ENCODE data around the gene FRAS1. TPM values are rescaled to one million over a fixed set of nuclear protein-coding genes. Genes with fewer than 3 reads are reported as not detected.

The FRAS1 gene
- total RNA-seq, 6 experiments from 2014 or later: 0.12 to 1.5 (median 0.45) TPM

- Histone ChIP-seq H3K27me3 (no peaks in the 10 kb centered on the region), H3K4me1 (no peaks in the 10 kb centered on the region), H3K27ac (no peak overlapping the region), H3K9me3 (no peaks in the 10 kb centered on the region), H3K4me3 (no peak overlapping the region), H3K36me3 (no peaks in the 10 kb centered on the region)
- ATAC-seq (no peak), DNase-seq (no peak)
- WGBS (ENCODE audit: insufficient coverage, low coverage, low lambda C conversion rate, missing lambda C conversion rate): 33% methylated on average over 1 of the region's 1 CpG
- TF ChIP-seq CTCF (IDR thresholded peaks at IDR 0.05) (no peak), POLR2A (IDR thresholded peaks at IDR 0.05) (no peak)
- intact Hi-C loops (cut with DNase I): no loop called here
These were observed 466.9 kb downstream of the FRAS1 start for GRCh38 chr4:78524009-78524408.

GRCh38 chr4:78525559-78525958 is 468.4 kb downstream of the FRAS1 start:
- Histone ChIP-seq H3K4me3 (no peak overlapping the region), H3K36me3 (no peaks in the 10 kb centered on the region), H3K27me3 (no peaks in the 10 kb centered on the region), H3K27ac (no peak overlapping the region), H3K4me1 (no peaks in the 10 kb centered on the region), H3K9me3 (no peaks in the 10 kb centered on the region)
- no peak for ATAC-seq
- TF ChIP-seq CTCF (IDR thresholded peaks at IDR 0.05) (no peak), POLR2A (IDR thresholded peaks at IDR 0.05) (no peak)
- intact Hi-C loops (cut with DNase I): no loop called here
- WGBS (ENCODE audit: insufficient coverage, low coverage, low lambda C conversion rate, missing lambda C conversion rate): 48% methylated on average over 2 of the region's 3 CpGs
- no peak for DNase-seq

GRCh38 chr4:78527103-78527502 is 470.0 kb downstream of the FRAS1 start:
- TF ChIP-seq CTCF (IDR thresholded peaks at IDR 0.05) (no peak), POLR2A (IDR thresholded peaks at IDR 0.05) (no peak)
- no peak overlapping the region for H3K4me3 ChIP-seq
- H3K4me1 ChIP-seq: no peaks in the 10 kb centered on the region
- no peaks in the 10 kb centered on the region for H3K27me3 ChIP-seq
- WGBS (ENCODE audit: insufficient coverage, low coverage, low lambda C conversion rate, missing lambda C conversion rate): 71% methylated on average over 1 of the region's 1 CpG
- ATAC-seq (no peak), DNase-seq (no peak)
- intact Hi-C loops (cut with DNase I): no loop called here
- no peak overlapping the region for H3K27ac ChIP-seq
- H3K9me3 ChIP-seq: no peaks in the 10 kb centered on the region
- H3K36me3 ChIP-seq: no peaks in the 10 kb centered on the region

GRCh38 chr4:78527555-78527954 is 470.4 kb downstream of the FRAS1 start:
- no peaks in the 10 kb centered on the region for H3K36me3 ChIP-seq
- no peak for TF ChIP-seq CTCF (IDR thresholded peaks at IDR 0.05)
- TF ChIP-seq POLR2A (IDR thresholded peaks at IDR 0.05): no peak
- H3K27me3 ChIP-seq: no peaks in the 10 kb centered on the region
- H3K9me3 ChIP-seq: no peaks in the 10 kb centered on the region
- ATAC-seq: no peak
- intact Hi-C loops (cut with DNase I): no loop called here
- DNase-seq: no peak
- no peaks in the 10 kb centered on the region for H3K4me1 ChIP-seq
- no peak overlapping the region for H3K27ac ChIP-seq
- no peak overlapping the region for H3K4me3 ChIP-seq
- WGBS (ENCODE audit: insufficient coverage, low coverage, low lambda C conversion rate, missing lambda C conversion rate): 56% methylated on average over 4 of the region's 4 CpGs

GRCh38 chr4:78528327-78528726 is 471.2 kb downstream of the FRAS1 start:
- intact Hi-C loops (cut with DNase I): no loop called here
- H3K27ac ChIP-seq: no peak overlapping the region
- ATAC-seq (no peak), DNase-seq (no peak)
- no peaks in the 10 kb centered on the region for H3K36me3 ChIP-seq
- H3K4me1 ChIP-seq: no peaks in the 10 kb centered on the region
- WGBS (ENCODE audit: insufficient coverage, low coverage, low lambda C conversion rate, missing lambda C conversion rate): 65% methylated on average over 3 of the region's 3 CpGs
- H3K9me3 ChIP-seq: no peaks in the 10 kb centered on the region
- TF ChIP-seq CTCF (IDR thresholded peaks at IDR 0.05) (no peak), POLR2A (IDR thresholded peaks at IDR 0.05) (no peak)
- no peak overlapping the region for H3K4me3 ChIP-seq
- no peaks in the 10 kb centered on the region for H3K27me3 ChIP-seq

Measured in right lobe of liver (tissue), 6 donors.